HepG2 (cell line): ENCODE measurements around the gene DHX8. TPM values are rescaled to one million over a fixed set of nuclear protein-coding genes. Genes with fewer than 3 reads are reported as not detected.
A peak's percentile ranks its signal among the peaks of the same experiment; 100 is the strongest.

Source experiments
- ATRX ChIP-seq: sonication (generic); formaldehyde crosslinking; IDR thresholded peaks from 2 replicates; pipeline ENCODE4 v1.4.0; 2020; ENCODE audit warnings: missing genetic modification reagents, borderline replicate concordance
- ELF3 ChIP-seq: IDR thresholded peaks from 2 replicates; pipeline ENCODE4 v1.6.1; 2016; ENCODE audit warnings: missing genetic modification reagents, missing compliant biosample characterization
- NFE2L1 ChIP-seq: sonication (generic); formaldehyde crosslinking; IDR thresholded peaks from 2 replicates; pipeline ENCODE4 v1.4.0; 2020; ENCODE audit warnings: missing genetic modification reagents, mild to moderate bottlenecking, borderline replicate concordance
- NFKBIZ ChIP-seq: IDR thresholded peaks from 2 replicates; pipeline ENCODE4 v1.6.1; 2018; ENCODE audit warnings: missing genetic modification reagents, missing compliant biosample characterization
- NFRKB ChIP-seq: fragments of 450-650 bp; IDR thresholded peaks from 2 replicates; pipeline ENCODE4 v1.6.1; 2017
- PLSCR1 ChIP-seq: sonication (generic); formaldehyde crosslinking; IDR thresholded peaks from 2 replicates; pipeline ENCODE4 v1.5.0; 2020; ENCODE audit warnings: missing genetic modification reagents, mild to moderate bottlenecking, borderline replicate concordance
- RFX5 ChIP-seq: IDR thresholded peaks from 2 replicates; pipeline ENCODE4 v1.6.1; 2011; ENCODE audit warnings: low read depth, low read length, improper control_type of control experiment
- SALL1 ChIP-seq: sonication (generic); formaldehyde crosslinking; IDR thresholded peaks from 2 replicates; pipeline ENCODE4 v1.8.0; 2022; ENCODE audit warnings: mild to moderate bottlenecking, missing genetic modification reagents
- SKIL ChIP-seq: sonication (generic); formaldehyde crosslinking; IDR thresholded peaks from 2 replicates; pipeline ENCODE4 v1.8.0; 2022; ENCODE audit warnings: missing genetic modification reagents, mild to moderate bottlenecking, moderate library complexity, borderline replicate concordance
- SNRNP70 ChIP-seq: fragments of 200-400 bp; formaldehyde crosslinking; IDR thresholded peaks from 2 replicates; pipeline ENCODE4 v1.6.1; 2017; ENCODE audit warnings: mild to moderate bottlenecking, low read depth, low read length, moderate library complexity
- TAF15 ChIP-seq: fragments of 200-400 bp; formaldehyde crosslinking; IDR thresholded peaks from one replicate; pipeline ENCODE4 v1.6.1; 2018; ENCODE audit warnings: mild to moderate bottlenecking, low read depth, low read length; ENCODE audit not compliant: poor library complexity, severe bottlenecking
- TEAD3 ChIP-seq: optimal IDR thresholded peaks from 2 replicates; pipeline ENCODE3; 2016; ENCODE audit warnings: borderline replicate concordance
- TGIF2 ChIP-seq: IDR thresholded peaks from 2 replicates; pipeline ENCODE4 v1.6.1; 2016; ENCODE audit warnings: control low read depth, missing compliant biosample characterization
- ZKSCAN1 ChIP-seq: fragments of 150-350 bp; IDR thresholded peaks from 2 replicates; pipeline ENCODE4 v1.6.1; 2014; ENCODE audit warnings: low read length
- ZMYM4 ChIP-seq: sonication (generic); formaldehyde crosslinking; IDR thresholded peaks from 2 replicates; pipeline ENCODE4 v1.8.1; 2023; ENCODE audit warnings: mild to moderate bottlenecking, missing genetic modification reagents
- ZNF326 ChIP-seq: sonication (generic); formaldehyde crosslinking; IDR thresholded peaks from 2 replicates; pipeline ENCODE4 v1.4.0; 2020; ENCODE audit warnings: missing genetic modification reagents, borderline replicate concordance
- ZNF335 ChIP-seq: sonication (generic); formaldehyde crosslinking; IDR thresholded peaks from 2 replicates; pipeline ENCODE4 v1.4.0; 2020; ENCODE audit warnings: missing genetic modification reagents
- ZNF367 ChIP-seq: sonication (generic); formaldehyde crosslinking; IDR thresholded peaks from 2 replicates; pipeline ENCODE4 v1.4.0; 2020; ENCODE audit warnings: missing genetic modification reagents, borderline replicate concordance
- ZNF576 ChIP-seq: sonication (generic); formaldehyde crosslinking; IDR thresholded peaks from 2 replicates; pipeline ENCODE4 v1.4.0; 2020; ENCODE audit warnings: mild to moderate bottlenecking, missing genetic modification reagents
- ZNF605 ChIP-seq: sonication (generic); formaldehyde crosslinking; IDR thresholded peaks from 2 replicates; pipeline ENCODE4 v1.8.0; 2022; ENCODE audit warnings: mild to moderate bottlenecking, missing genetic modification reagents
- ZNF678 ChIP-seq: sonication (generic); formaldehyde crosslinking; IDR thresholded peaks from 2 replicates; pipeline ENCODE4 v1.4.0; 2020; ENCODE audit warnings: mild to moderate bottlenecking, missing genetic modification reagents
- ZNF83 ChIP-seq: sonication (generic); formaldehyde crosslinking; IDR thresholded peaks from 2 replicates; pipeline ENCODE4 v1.4.0; 2020; ENCODE audit warnings: missing genetic modification reagents, mild to moderate bottlenecking, borderline replicate concordance
- ZNF883 ChIP-seq: sonication (generic); formaldehyde crosslinking; IDR thresholded peaks from 2 replicates; pipeline ENCODE4 v1.5.1; 2020; ENCODE audit warnings: mild to moderate bottlenecking, missing genetic modification reagents; ENCODE audit errors: not compliant biosample characterization
- polyA plus RNA-seq, 8 experiments: library from polyadenylated mRNA; depleted of rRNA in 3 of 8; stranded (reverse) in 7 of 8; unstranded in 1 of 8; fragments of >200 nt; fragmentation: Illumina TruSeq in 4 of 8; extraction: Trizol in 4 of 8; gene quantifications; 2 replicates each; pipeline versions ENCODE4 v1.2.1 to v1.2.3, GENCODE V29; 2011 to 2016; ENCODE audit warnings: low read depth in 4 of 8, missing spikeins in 1 of 8, mixed read lengths in 1 of 8; ENCODE audit not compliant: insufficient read depth in 1 of 8
- total RNA-seq, 5 experiments: library from RNA; depleted of rRNA; stranded (reverse); fragments of >200 nt; fragmentation: Illumina TruSeq; extraction: Trizol; gene quantifications; 2 replicates each; pipeline ENCODE4 v1.2.3, GENCODE V29; 2016; ENCODE audit warnings: low read depth in 1 of 5
- TF ChIP-seq, protein P1 (sequence below): sonication (generic); formaldehyde crosslinking; IDR thresholded peaks from 2 replicates; pipeline ENCODE4 v1.4.0; 2020; ENCODE audit warnings: missing genetic modification reagents, mild to moderate bottlenecking, borderline replicate concordance
- TF ChIP-seq, protein P2 (sequence below): sonication (generic); formaldehyde crosslinking; IDR thresholded peaks from 2 replicates; pipeline ENCODE4 v1.5.0; 2020; ENCODE audit warnings: missing genetic modification reagents

DHX8 gene
- total and polyA plus RNA-seq, 2 of the 13 experiments (the other 11 are each of a cell fraction or from before 2014, with no cell fraction given) = 24.8 to 48.9 TPM

GRCh38 chr17:43574348-43574747 lies 90.6 kb downstream of the DHX8 start (continued):
- TF ChIP-seq, protein P1, sequence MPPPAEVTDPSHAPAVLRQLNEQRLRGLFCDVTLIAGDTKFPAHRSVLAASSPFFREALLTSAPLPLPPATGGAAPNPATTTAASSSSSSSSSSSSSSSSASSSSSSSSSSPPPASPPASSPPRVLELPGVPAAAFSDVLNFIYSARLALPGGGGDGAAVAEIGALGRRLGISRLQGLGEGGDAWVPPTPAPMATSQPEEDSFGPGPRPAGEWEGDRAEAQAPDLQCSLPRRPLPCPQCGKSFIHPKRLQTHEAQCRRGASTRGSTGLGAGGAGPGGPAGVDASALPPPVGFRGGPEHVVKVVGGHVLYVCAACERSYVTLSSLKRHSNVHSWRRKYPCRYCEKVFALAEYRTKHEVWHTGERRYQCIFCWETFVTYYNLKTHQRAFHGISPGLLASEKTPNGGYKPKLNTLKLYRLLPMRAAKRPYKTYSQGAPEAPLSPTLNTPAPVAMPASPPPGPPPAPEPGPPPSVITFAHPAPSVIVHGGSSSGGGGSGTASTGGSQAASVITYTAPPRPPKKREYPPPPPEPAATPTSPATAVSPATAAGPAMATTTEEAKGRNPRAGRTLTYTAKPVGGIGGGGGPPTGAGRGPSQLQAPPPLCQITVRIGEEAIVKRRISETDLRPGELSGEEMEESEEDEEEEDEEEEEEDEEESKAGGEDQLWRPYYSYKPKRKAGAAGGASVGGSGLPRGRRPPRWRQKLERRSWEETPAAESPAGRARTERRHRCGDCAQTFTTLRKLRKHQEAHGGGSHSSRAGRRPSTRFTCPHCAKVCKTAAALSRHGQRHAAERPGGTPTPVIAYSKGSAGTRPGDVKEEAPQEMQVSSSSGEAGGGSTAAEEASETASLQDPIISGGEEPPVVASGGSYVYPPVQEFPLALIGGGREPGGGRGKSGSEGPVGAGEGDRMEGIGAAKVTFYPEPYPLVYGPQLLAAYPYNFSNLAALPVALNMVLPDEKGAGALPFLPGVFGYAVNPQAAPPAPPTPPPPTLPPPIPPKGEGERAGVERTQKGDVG (CRISPR knock-in tag) = peak; percentile 97; the same call in 1 of the 2 replicates
- TF ChIP-seq PLSCR1 (CRISPR knock-in tag) = no peak
- TF ChIP-seq SALL1 (CRISPR knock-in tag) = peak; percentile 16; the same call in 1 of the 2 replicates
- TF ChIP-seq NFE2L1 (CRISPR knock-in tag) = no peak
- TF ChIP-seq NFKBIZ (CRISPR knock-in tag) = no peak
- no peak for TF ChIP-seq ZNF678
- TF ChIP-seq ZNF883 = no peak
- no peak for TF ChIP-seq ATRX (CRISPR knock-in tag)
- TF ChIP-seq SNRNP70 = no peak
- TF ChIP-seq ZMYM4 (CRISPR knock-in tag) = 0 out of 2 replicates have a peak, but pooled peaks have one; percentile 3
- TF ChIP-seq, protein P2, sequence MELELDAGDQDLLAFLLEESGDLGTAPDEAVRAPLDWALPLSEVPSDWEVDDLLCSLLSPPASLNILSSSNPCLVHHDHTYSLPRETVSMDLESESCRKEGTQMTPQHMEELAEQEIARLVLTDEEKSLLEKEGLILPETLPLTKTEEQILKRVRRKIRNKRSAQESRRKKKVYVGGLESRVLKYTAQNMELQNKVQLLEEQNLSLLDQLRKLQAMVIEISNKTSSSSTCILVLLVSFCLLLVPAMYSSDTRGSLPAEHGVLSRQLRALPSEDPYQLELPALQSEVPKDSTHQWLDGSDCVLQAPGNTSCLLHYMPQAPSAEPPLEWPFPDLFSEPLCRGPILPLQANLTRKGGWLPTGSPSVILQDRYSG = no peak
- TF ChIP-seq NFRKB = no peak
- no peak for TF ChIP-seq SKIL
- TF ChIP-seq ZNF605 = no peak
- no peak for TF ChIP-seq ZNF367 (CRISPR knock-in tag)
- TF ChIP-seq ZNF326 (CRISPR knock-in tag) = no peak
- no peak for TF ChIP-seq ZKSCAN1
- 0 out of 2 replicates have a peak, but pooled peaks have one; percentile 8 for TF ChIP-seq ZNF83 (CRISPR knock-in tag)
- TF ChIP-seq TGIF2 (CRISPR knock-in tag) = no peak
- TF ChIP-seq TAF15 = no peak
- no peak for TF ChIP-seq RFX5
- no peak for TF ChIP-seq ZNF576 (CRISPR knock-in tag)
- TF ChIP-seq ZNF335 (CRISPR knock-in tag) = no peak
- no peak; the same call in 1 of the 2 replicates for TF ChIP-seq ELF3
- no peak for TF ChIP-seq TEAD3
